ENCODE data around the gene CHRNA4.

Gene CHRNA4

DNA sequence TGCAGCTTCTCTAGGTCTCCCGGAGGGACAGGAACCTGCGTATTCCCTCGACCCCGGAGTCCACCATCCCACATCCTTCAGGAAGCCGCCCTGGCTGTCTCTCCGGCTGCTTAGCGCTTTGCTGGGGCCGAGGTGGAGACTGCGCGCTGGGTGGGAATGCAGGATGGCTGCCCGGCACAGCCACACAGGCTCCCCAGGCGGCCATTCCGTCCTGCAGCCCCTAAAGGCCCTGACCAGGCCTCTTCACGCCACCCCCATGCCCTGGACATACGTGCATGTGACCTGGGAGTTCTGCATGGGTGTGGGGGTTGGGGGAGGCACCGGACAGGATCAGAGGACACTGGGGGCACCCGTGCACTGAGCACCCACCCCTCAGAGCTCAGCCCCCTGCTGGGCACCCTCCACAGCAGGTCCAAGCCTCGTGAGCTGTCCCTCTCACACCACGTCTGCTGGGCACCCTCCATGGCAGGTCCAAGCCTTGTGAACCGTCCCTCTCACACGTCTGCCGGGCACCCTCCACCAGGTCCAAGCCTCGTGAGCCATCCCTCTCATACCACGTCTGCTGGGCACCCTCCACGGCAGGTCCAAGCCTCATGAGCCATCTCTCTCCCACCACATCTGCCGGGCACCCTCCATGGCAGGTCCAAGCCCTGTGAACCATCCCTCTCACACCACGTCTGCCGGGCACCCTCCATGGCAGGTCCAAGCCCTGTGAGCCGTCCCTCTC lies 40.4 kb upstream of the CHRNA4 start:
- TF ChIP-seq, protein P1, sequence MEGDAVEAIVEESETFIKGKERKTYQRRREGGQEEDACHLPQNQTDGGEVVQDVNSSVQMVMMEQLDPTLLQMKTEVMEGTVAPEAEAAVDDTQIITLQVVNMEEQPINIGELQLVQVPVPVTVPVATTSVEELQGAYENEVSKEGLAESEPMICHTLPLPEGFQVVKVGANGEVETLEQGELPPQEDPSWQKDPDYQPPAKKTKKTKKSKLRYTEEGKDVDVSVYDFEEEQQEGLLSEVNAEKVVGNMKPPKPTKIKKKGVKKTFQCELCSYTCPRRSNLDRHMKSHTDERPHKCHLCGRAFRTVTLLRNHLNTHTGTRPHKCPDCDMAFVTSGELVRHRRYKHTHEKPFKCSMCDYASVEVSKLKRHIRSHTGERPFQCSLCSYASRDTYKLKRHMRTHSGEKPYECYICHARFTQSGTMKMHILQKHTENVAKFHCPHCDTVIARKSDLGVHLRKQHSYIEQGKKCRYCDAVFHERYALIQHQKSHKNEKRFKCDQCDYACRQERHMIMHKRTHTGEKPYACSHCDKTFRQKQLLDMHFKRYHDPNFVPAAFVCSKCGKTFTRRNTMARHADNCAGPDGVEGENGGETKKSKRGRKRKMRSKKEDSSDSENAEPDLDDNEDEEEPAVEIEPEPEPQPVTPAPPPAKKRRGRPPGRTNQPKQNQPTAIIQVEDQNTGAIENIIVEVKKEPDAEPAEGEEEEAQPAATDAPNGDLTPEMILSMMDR (conservative IDR thresholded peaks at IDR 0.05; ENCODE audit: low read depth, low read length) = no peak
- no peak for DNase-seq (ENCODE audit: low read depth)
- H3K4me3 ChIP-seq (ENCODE audit: low read depth, low read length) = no peak overlapping the region

DNA sequence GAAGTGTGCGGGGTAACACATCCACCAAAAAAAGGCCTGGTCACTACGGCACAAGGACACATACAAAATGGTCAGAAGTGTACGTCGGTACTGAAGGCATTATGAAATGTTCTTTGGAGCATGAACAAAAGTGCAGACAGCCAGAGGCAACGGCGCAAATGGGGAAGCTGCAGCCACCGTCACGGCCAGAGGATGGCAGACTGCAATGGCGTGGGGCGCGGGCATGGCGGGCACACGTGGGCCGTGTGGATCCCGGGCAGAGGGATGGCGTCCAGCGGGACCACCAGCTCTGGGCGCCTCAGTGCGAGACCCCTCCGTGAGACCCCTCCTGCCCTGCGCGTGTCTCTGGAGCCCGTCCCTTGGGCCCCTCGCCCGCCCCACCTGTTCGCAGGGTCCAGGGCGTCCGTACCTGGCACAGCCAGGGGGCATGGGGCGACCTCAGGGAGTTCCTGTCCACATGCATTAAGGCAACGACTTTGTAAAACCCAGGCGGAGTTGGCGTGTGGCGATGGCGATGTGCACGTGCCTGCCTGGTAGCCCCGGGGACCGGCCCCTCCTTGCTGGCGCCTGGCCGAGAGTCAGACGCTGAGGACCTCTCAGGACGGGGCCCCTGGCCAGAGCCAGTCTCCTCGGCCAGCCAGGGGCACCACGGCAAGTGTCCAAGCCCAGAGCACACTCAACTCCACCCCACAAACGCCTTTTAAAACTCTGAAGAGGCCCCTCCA lies 39.5 kb upstream of the CHRNA4 start:
- H3K4me3 ChIP-seq (ENCODE audit: low read depth, low read length) = no peak overlapping the region
- TF ChIP-seq, protein P1 (conservative IDR thresholded peaks at IDR 0.05; ENCODE audit: low read depth, low read length) = no peak
- no peak for DNase-seq (ENCODE audit: low read depth)

DNA sequence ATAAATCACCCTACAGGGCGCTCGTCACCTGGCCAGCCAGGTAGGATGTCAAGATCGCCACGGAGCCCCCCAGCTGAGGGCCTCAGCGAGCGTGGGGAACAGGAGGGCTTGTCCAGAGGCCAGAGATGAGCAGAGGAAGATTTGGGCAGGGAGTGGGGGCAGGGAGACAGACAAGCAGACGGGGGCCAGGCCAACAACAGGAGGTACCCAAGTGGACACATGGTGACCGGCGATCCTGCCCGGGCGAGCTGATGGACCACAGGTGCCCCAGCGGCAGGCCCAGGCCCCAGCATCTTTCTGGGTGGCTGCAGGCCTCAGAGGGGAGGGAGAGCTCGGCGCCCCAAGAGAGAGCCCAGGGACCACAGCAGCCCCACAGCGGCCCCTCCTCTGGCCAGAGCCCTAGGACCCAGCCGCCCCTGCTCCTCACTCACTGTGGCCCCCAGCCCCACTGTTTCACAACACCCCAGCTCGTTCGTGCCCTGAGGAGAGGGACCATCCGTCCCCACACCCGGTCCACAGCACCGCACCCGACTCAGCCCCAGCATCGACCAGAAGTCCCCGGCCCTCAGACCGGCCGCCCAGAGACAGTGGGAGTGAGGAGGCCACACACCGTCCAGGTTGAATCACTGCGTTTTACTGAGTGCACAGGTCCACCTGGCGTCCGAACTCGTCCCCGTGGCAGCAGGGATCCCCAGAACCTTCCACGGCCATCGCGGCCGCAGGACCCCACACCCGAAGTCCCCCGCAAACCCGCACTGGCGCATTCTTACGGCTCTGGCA lies 38.6 kb upstream of the CHRNA4 start:
- no peak for DNase-seq (ENCODE audit: low read depth)
- no peak overlapping the region for H3K4me3 ChIP-seq (ENCODE audit: low read depth, low read length)
- TF ChIP-seq, protein P1 (conservative IDR thresholded peaks at IDR 0.05; ENCODE audit: low read depth, low read length) = no peak

DNA sequence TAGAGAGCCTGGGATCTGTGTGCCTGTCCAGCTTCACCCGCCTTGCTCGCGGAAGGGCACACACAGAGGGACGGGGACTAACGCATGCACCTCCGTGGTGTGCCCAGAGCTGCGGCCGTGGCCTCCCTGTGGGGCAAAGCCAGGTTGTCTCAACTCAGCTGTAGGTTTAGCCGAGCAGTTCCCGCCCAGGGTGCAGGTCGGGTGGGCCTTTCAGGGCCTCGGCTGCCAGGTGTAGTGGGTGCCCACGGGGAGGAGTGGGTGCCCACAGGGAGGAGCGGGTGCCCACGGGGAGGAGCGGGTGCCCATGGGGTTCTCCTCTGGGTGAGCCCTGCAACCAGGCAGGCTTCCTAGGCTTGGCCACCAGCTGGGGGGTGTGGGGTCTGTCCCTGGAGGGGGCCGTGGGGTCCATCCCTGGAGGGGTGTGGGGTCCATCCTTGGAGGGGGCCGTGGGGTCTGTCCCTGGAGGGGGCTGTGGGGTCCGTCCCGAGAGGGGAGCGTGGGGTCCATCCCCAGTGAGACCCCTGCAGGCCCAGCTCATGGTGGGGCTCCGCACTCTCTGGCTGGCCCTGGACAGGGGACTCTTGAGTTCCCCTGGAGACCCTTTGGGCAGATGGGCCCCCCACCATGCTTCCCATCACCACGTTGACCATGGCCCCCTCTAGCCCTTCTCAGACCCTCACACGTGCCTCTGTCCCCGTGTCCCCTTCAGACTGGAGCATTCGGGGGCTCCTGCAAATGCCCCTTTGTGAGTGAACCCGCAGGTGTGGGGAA lies 37.8 kb upstream of the CHRNA4 start:
- no peak for DNase-seq (ENCODE audit: low read depth)
- no peak overlapping the region for H3K4me3 ChIP-seq (ENCODE audit: low read depth, low read length)
- TF ChIP-seq, protein P1 (conservative IDR thresholded peaks at IDR 0.05; ENCODE audit: low read depth, low read length) = no peak

DNA sequence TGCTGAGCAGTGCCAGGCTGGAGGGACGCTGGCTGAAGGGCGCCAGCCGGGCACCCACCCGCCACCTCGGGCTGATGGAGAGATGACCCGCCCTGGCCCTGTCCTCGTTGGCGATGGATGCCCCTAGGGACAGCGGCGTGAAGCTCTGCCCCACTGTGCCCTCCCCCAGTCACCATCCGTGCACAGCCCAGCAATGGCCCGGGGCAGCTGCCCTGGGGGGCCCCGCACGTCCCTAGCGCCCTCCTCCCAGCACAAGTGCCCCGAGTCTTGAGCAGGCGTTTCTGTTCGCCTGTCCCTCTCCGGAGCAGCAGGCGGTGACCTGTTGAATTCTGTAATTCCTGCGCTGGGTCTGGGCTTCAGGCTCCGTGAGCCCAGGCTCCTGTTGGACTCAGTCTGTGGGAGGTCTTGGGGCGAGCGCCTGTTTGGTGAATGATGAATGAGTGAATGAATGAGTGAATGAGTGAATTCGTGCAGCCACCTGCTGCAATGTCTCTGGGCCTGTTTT lies 36.8 kb upstream of the CHRNA4 start:
- no peak for DNase-seq (ENCODE audit: low read depth)
- H3K4me3 ChIP-seq (ENCODE audit: low read depth, low read length) = no peak overlapping the region
- TF ChIP-seq, protein P1 (conservative IDR thresholded peaks at IDR 0.05; ENCODE audit: low read depth, low read length) = no peak

DNA sequence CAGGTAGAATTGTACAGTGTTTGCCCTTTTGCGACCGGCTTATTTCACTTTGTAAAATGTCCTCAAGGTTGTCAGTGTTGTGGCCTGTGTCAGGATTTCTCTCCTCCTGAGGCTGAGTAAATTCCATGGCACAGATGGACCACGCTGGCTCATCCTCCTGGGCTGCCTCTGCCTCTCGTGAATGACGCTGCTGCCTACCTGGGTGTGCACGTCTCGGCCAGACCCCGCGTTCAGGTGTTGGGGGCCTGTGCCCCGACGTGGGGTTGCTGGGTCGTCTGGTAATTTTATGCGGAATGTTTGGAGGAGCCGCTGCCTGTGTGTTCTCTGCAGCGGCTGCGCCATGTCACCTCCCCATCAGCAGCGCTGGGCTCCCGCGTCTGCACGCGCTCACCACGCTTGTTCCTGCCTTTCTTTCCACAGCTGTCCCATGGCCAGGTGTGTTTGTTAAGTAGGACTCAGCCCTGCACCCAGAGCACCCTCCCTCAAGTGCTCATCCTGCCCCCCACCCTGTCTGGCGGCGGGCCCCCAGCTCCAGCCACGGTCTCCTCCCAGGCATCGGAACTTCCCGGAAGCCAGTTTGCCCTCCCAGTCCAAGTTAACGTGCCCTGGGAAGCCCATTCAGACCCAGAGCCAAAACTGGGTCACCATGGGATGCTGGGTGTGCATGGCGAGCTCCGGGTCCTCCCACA lies 36.1 kb upstream of the CHRNA4 start:
- TF ChIP-seq, protein P1 (conservative IDR thresholded peaks at IDR 0.05; ENCODE audit: low read depth, low read length) = no peak
- DNase-seq (ENCODE audit: low read depth) = no peak
- H3K4me3 ChIP-seq (ENCODE audit: low read depth, low read length) = no peak overlapping the region

Data from choroid plexus epithelial cell (primary cell).